Measurements from ENCODE around the gene SULT2B1.
"Not testable (repeated sequence)": the region's sequence is repeated elsewhere in the genome, so short reads cannot be mapped to it uniquely, and the experiment has no call there.

SULT2B1 gene

GRCh38 chr19:48569814-48570213, 17.8 kb downstream of the SULT2B1 start:
- TF ChIP-seq, protein P1, sequence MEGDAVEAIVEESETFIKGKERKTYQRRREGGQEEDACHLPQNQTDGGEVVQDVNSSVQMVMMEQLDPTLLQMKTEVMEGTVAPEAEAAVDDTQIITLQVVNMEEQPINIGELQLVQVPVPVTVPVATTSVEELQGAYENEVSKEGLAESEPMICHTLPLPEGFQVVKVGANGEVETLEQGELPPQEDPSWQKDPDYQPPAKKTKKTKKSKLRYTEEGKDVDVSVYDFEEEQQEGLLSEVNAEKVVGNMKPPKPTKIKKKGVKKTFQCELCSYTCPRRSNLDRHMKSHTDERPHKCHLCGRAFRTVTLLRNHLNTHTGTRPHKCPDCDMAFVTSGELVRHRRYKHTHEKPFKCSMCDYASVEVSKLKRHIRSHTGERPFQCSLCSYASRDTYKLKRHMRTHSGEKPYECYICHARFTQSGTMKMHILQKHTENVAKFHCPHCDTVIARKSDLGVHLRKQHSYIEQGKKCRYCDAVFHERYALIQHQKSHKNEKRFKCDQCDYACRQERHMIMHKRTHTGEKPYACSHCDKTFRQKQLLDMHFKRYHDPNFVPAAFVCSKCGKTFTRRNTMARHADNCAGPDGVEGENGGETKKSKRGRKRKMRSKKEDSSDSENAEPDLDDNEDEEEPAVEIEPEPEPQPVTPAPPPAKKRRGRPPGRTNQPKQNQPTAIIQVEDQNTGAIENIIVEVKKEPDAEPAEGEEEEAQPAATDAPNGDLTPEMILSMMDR (IDR thresholded peaks at IDR 0.05; ENCODE audit: control insufficient read depth, insufficient read depth, low read depth, low read length, missing control alignments) = no peak
- DNase-seq (ENCODE audit: low read depth) = no peak
- H3K4me3 ChIP-seq (ENCODE audit: control insufficient read depth, low read depth, low read length) = no peak overlapping the region

- no peak overlapping the region for H3K4me3 ChIP-seq (ENCODE audit: control insufficient read depth, low read depth, low read length)
- TF ChIP-seq, protein P1 (IDR thresholded peaks at IDR 0.05; ENCODE audit: control insufficient read depth, insufficient read depth, low read depth, low read length, missing control alignments) = no peak
- DNase-seq (ENCODE audit: low read depth) = no peak
Observed at GRCh38 chr19:48571378-48572162, 19.6 kb downstream of the SULT2B1 start.

DNA sequence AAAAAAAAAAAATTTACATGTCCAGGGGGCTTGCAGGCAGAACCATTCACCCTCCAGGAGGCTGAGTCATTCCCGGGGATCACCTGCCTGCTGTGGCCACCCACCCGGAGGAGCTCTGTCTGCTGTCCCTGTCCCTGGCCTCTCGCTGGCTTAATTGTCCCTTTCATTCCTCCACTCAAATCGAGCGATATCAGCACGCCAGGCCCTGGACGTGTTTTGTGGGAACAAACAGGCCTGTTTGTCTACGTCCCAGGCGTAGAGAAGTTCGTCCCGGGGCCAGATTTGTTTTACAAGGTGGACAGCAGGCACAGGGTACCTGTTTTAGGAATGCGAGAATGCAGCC, 21.2 kb downstream of the SULT2B1 start:
- TF ChIP-seq, protein P1 (IDR thresholded peaks at IDR 0.05; ENCODE audit: control insufficient read depth, insufficient read depth, low read depth, low read length, missing control alignments) = no peak
- no peak for DNase-seq (ENCODE audit: low read depth)
- H3K4me3 ChIP-seq (ENCODE audit: control insufficient read depth, low read depth, low read length) = no peak overlapping the region

- no peak for DNase-seq (ENCODE audit: low read depth)
- H3K4me3 ChIP-seq (ENCODE audit: control insufficient read depth, low read depth, low read length) = no peak overlapping the region
- TF ChIP-seq, protein P1 (IDR thresholded peaks at IDR 0.05; ENCODE audit: control insufficient read depth, insufficient read depth, low read depth, low read length, missing control alignments) = no peak
Observed at GRCh38 chr19:48575931-48576622, 24.1 kb downstream of the SULT2B1 start.

DNA sequence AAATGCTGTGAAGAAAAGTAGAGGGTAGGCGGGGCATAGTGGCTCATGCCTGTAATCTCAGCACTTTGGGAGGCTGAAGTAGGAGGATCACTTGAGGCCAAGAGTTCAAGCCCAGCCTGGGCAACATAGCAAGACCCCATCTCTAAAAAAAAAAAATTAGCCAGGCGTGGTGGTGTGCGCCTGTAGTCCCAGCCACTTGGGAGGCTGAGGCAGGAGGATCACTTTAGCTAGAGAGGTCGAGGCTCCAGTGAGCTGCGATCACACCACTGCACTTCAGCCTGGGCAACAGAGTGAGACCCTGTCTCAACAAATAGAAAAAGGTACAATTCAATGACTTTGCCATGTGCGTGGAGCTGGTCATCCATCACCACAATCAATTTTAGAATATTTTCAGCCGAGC, 25.9 kb downstream of the SULT2B1 start:
- not testable (repeated sequence) for DNase-seq (ENCODE audit: low read depth); H3K4me3 ChIP-seq (ENCODE audit: control insufficient read depth, low read depth, low read length)

GRCh38 chr19:48578891-48579290, 26.9 kb downstream of the SULT2B1 start:
- no peak for DNase-seq (ENCODE audit: low read depth)
- TF ChIP-seq, protein P1 (IDR thresholded peaks at IDR 0.05; ENCODE audit: control insufficient read depth, insufficient read depth, low read depth, low read length, missing control alignments) = no peak
- H3K4me3 ChIP-seq (ENCODE audit: control insufficient read depth, low read depth, low read length) = no peak overlapping the region

GRCh38 chr19:48582168-48582567, 30.2 kb downstream of the SULT2B1 start:
- no peak for DNase-seq (ENCODE audit: low read depth)
- no peak overlapping the region for H3K4me3 ChIP-seq (ENCODE audit: control insufficient read depth, low read depth, low read length)
- TF ChIP-seq, protein P1 (IDR thresholded peaks at IDR 0.05; ENCODE audit: control insufficient read depth, insufficient read depth, low read depth, low read length, missing control alignments) = no peak

Measured in AG09309 (cell line).